GM13977 (cell line): ENCODE results near the gene SH3GL1.

Experiments used
- DNase-seq: peaks from one replicate; pipeline ENCODE4 v3.0.0; 2012; ENCODE audit warnings: low spot score
- in situ Hi-C: fragments of 300-500 bp; cut with MboI; formaldehyde crosslinking; loops from one replicate; pipeline ENCODE4 v1.12.0; 2022; ENCODE audit warnings: low sequenced_read_pairs, low pct_unique_long_range_greater_than_20kb, mixed read lengths, inconsistent platforms; ENCODE audit not compliant: unreplicated experiment
- TF ChIP-seq, protein P1 (sequence below): IDR thresholded peaks from 2 replicates; pipeline ENCODE4 v1.5.1; 2012; ENCODE audit warnings: mild to moderate bottlenecking, control low read depth; ENCODE audit not compliant: insufficient read depth; ENCODE audit errors: extremely low read depth, missing control alignments

Gene SH3GL1

DNA sequence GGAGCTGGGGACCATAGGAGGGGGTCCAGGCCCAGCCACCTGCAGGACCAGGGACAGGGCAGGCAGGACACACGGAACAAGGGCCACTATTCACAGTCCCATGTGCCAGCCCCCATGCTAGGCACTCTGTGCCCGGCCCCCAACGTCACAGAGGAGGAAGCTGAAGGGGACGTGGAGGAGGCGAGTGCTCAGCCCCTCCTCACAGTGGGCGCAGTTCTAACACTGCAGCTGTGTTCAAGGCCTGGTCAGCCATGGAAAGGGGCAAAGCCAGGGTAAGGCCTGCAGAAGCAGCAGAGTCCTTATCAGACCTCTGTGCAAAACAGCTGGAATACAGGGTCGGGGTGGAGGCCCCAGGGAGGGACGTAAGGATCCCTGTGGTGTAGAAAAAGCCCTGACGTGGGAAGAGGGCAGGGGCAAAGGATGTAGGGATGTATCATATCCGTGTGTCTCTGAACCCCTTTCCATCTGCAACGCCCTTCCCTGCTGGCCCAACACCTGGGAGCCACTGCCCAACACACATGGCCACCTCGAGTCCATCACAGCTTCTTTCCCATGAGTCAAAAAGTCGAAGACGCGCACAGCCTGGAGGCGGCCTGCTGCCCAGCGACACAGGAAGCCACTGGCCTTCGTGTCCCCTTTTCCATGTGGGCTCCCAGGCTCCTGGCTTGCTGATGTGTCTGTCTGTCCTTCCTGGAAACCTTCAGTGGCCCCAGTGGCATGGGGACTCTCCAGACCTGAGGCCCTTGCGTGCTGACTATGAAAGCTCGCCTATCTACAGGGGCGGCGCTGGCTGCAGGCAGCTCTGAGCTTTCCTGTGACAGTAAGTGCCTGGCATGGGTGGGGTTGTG lies 28.0 kb downstream of the SH3GL1 start:
- no peak for DNase-seq
- TF ChIP-seq, protein P1, sequence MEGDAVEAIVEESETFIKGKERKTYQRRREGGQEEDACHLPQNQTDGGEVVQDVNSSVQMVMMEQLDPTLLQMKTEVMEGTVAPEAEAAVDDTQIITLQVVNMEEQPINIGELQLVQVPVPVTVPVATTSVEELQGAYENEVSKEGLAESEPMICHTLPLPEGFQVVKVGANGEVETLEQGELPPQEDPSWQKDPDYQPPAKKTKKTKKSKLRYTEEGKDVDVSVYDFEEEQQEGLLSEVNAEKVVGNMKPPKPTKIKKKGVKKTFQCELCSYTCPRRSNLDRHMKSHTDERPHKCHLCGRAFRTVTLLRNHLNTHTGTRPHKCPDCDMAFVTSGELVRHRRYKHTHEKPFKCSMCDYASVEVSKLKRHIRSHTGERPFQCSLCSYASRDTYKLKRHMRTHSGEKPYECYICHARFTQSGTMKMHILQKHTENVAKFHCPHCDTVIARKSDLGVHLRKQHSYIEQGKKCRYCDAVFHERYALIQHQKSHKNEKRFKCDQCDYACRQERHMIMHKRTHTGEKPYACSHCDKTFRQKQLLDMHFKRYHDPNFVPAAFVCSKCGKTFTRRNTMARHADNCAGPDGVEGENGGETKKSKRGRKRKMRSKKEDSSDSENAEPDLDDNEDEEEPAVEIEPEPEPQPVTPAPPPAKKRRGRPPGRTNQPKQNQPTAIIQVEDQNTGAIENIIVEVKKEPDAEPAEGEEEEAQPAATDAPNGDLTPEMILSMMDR: no peak
- in situ Hi-C loops: no loop called here

DNA sequence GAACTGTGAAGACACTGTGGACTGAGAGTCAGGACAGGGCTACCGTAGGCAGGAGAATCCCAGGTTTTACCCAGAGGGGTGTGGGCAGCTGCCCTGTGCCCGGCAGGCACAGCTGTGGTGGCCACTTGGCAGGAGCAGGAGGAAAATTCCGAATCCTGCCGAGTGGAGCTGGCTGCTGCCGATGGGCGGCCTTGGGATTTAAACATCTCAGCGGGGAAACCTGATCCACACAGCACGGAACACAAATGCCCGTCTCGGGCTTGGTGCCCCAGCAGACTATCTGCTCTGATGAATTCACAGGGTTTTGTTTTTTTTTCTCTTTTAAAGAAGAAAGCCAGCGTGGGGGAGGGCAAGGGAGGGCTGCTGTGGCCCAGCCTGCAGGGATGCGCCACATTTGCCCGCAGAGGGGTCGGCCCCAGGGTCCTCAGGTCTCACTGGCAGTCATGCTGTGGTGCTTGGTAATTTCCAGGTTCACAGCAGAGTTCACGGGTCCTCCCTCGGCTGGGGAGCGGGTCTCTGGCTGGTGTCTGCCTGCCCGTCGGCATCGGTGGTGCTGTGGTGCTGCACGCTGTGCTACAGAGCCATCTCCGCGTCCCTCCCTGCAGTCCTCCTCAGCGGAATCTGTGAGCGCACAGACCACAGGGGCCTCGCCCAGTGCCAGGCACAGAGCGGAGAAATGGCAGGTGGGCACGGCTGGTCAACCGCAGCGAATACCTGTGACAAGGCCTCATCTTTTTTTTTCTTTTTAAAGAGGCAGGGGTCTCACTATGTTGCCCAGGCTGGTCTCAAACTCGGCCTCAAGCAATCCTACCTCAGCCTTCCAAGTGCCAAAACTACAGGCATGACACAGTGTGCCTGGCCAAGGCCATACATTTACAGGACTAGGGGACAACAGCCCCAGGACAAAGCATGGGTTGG lies 28.8 kb downstream of the SH3GL1 start:
- TF ChIP-seq, protein P1: no peak
- no peak for DNase-seq
- in situ Hi-C loops: no loop called here

DNA sequence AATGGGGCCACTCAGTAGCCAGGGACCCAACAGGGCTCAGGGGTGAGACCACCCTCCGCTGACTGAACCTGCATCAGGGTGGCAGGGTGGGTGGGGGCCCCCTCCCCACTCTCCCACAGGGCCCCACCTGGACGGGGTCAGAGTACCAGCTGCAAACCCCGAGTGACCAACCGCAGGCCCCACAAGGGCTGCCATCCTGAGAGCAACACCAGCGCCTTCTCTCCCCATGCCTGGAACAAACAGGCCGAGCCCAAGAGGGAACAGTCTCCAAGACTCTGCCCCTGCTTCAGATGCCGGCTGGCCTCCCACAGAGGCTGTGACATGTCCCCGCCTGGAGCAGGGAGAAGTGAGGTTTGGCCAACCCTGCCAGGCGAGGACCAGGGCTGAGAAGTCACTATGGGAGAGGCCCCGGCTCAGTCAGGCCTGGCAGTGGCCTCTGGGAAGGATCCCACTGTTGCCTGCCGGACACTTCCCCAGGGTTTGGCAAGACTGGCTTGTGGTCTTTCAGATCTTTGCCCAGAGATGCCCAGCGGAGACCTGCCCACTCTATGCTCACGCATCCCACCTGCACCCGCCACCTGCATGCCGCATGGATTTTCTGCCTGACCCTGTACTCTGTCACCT lies 29.8 kb downstream of the SH3GL1 start:
- DNase-seq: no peak
- TF ChIP-seq, protein P1: no peak
- in situ Hi-C loops: no loop called here

DNA sequence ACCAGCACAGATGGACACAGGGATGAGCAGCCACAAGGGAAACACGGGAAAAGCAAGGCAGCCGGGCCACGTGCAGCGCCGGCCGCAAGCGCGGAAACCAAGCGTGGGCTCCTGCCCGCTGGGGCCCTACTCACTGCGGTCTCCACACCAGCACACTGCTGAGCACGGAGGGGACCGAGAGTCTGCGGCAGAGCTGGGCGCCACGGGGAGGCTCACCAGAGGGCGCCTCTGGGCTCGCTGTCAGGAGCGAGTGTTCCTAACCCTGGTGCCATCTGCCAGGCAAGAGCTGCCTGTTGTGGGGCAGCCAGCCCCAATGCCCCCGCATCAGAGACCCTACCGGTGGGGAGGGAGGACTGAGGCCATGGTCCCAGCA lies 30.5 kb downstream of the SH3GL1 start:
- TF ChIP-seq, protein P1: peak; percentile 83
- DNase-seq: peak; percentile 73
- in situ Hi-C loops: no loop called here

DNA sequence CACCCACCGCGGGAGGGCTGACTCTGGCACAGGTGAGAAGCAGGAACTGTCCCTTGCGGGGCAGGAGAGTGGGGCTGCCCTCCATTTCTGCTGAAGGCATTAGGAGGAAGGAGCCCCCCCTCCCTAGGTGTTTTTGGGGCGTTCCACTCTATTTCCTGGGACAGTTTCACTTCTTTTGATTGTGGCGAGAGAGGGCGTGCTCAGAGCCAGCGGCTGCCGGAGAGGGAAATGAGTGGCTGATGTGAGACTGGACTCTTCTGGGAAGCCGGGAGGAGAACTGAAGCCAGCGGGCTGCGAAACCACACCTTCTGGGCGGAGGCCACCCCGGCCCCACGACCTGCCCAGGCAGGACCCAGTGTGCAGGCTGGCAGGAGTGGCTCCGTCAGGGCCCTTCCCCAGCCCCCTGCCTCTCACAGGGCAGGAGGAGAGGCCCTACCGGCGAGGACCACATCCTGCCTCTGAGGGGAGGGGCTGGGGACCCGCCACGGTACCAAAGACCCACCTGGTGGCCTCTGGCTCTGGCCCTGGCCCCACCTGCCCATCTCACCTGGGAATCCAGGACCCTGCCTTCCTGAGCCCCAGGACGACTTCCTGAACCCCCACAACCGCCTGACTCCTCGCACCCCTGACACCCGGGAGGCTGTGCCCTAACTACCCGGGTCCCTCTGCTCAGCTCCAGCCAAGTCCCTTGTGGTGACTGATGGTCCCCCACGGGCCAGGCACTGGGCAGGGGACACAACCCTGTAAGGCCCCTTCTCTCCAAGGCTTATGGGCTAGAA lies 31.0 kb downstream of the SH3GL1 start:
- TF ChIP-seq, protein P1: no peak

DNA sequence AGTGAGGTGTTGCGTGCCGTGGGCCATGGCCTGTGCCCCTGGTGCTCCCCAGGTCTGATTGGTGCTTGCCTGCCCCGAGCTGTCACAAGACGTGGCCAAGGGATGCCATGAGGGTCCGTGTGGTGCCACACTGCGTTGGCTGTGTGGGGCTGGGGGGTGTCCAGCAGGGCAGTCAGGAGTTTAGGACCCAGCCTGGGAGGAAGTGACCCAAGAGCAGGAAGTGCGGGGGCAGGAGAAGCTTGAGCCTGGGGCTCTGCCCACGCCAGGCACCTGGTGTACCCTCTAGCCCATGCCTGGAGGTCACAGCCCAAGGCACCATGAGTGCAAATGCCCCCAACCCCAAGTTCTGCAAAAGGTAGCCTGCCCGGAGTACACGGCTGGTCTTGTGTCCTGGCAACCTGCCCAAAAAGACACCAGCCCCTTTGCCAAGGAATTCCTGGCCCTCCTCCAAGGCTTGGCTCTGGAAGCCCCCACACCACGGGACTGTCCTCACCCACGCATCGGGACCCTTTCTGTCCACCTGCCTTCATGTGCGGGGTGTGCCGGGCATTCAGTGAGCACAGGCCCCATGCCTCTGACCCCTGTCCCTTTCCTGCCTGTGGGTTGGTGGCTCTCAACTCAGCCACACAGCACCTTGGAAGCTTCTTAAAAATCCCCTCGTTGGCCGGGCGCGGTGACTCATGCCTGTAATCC lies 32.1 kb downstream of the SH3GL1 start:
- DNase-seq: no peak
- in situ Hi-C loops: no loop called here

More for the DNA sequence above, 31.0 kb downstream of the SH3GL1 start:
- DNase-seq: peak; percentile 80
- in situ Hi-C loops: no loop called here

More for the DNA sequence above, 32.1 kb downstream of the SH3GL1 start:
- TF ChIP-seq, protein P1: no peak
